Neural cell (in vitro differentiated cells): ENCODE measurements around the gene COA6.

ENCODE experiments used
- EP300 ChIP-seq: fragments of 450-650 bp; conservative IDR thresholded peaks from 2 replicates; pipeline ENCODE4 v1.6.1; 2014; ENCODE audit warnings: antibody characterized with exemption, mild to moderate bottlenecking, moderate library complexity; ENCODE audit not compliant: poor library complexity, severe bottlenecking
- EZH2 ChIP-seq: fragments of 200-600, 300-800 bp; shearing (Covaris generic), sonication (generic); IDR thresholded peaks from 2 replicates; pipeline ENCODE4 v1.6.1; 2014; ENCODE audit warnings: antibody characterized with exemption, low read length, borderline replicate concordance, mild to moderate bottlenecking; ENCODE audit not compliant: insufficient read depth, poor library complexity, severe bottlenecking
- POLR2AphosphoS5 ChIP-seq: IDR thresholded peaks from 2 replicates; pipeline ENCODE4 v1.6.1; 2012
- SMC3 ChIP-seq: fragments of 450-650 bp; conservative IDR thresholded peaks from 2 replicates; pipeline ENCODE4 v1.6.1; 2014; ENCODE audit warnings: antibody characterized with exemption, mild to moderate bottlenecking, moderate library complexity; ENCODE audit not compliant: poor library complexity
- TAF1 ChIP-seq: IDR thresholded peaks from 2 replicates; pipeline ENCODE4 v1.6.1; 2012; ENCODE audit warnings: low read depth
- TF ChIP-seq, protein P1 (sequence below): fragments of 450-650 bp; IDR thresholded peaks from 2 replicates; pipeline ENCODE4 v1.5.1; 2014; ENCODE audit warnings: antibody characterized with exemption, mild to moderate bottlenecking, moderate library complexity; ENCODE audit not compliant: poor library complexity, severe bottlenecking
- TF ChIP-seq, protein P2 (sequence below): IDR thresholded peaks from 2 replicates; pipeline ENCODE4 v1.6.1; 2012; ENCODE audit warnings: borderline replicate concordance

DNA sequence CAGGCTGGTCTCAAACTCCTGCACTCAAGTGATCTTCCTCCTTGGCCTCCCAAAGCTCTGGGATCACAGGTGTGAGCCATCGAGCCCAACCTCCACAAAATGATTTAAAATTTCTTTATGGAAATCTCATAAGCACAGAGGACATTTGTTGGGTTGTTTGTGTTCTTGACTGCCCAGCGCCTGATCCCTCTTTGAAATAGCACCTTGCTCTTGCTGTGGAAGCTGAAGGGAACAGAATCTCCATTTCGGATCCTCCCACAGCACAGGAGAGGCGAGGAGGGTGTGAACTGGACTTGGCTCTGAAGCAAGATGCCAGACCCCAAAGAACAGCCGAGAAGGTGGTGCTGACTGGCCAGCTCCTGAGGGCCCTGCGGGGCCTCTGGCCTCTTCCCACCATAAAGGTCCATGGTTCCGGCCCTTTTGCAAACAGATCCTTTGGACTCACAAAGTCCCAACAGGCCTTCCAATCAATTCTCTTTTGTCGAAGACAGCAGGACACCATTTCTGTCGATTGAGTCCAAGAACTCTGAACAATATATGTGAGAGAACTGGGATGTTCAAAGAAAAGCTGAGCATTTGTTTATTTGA, 45.6 kb upstream of the COA6 start:
- TF ChIP-seq POLR2AphosphoS5 = no peak
- TF ChIP-seq EP300 = no peak
- TF ChIP-seq, protein P1, sequence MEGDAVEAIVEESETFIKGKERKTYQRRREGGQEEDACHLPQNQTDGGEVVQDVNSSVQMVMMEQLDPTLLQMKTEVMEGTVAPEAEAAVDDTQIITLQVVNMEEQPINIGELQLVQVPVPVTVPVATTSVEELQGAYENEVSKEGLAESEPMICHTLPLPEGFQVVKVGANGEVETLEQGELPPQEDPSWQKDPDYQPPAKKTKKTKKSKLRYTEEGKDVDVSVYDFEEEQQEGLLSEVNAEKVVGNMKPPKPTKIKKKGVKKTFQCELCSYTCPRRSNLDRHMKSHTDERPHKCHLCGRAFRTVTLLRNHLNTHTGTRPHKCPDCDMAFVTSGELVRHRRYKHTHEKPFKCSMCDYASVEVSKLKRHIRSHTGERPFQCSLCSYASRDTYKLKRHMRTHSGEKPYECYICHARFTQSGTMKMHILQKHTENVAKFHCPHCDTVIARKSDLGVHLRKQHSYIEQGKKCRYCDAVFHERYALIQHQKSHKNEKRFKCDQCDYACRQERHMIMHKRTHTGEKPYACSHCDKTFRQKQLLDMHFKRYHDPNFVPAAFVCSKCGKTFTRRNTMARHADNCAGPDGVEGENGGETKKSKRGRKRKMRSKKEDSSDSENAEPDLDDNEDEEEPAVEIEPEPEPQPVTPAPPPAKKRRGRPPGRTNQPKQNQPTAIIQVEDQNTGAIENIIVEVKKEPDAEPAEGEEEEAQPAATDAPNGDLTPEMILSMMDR = no peak
- TF ChIP-seq EZH2 = no peak
- TF ChIP-seq, protein P2, sequence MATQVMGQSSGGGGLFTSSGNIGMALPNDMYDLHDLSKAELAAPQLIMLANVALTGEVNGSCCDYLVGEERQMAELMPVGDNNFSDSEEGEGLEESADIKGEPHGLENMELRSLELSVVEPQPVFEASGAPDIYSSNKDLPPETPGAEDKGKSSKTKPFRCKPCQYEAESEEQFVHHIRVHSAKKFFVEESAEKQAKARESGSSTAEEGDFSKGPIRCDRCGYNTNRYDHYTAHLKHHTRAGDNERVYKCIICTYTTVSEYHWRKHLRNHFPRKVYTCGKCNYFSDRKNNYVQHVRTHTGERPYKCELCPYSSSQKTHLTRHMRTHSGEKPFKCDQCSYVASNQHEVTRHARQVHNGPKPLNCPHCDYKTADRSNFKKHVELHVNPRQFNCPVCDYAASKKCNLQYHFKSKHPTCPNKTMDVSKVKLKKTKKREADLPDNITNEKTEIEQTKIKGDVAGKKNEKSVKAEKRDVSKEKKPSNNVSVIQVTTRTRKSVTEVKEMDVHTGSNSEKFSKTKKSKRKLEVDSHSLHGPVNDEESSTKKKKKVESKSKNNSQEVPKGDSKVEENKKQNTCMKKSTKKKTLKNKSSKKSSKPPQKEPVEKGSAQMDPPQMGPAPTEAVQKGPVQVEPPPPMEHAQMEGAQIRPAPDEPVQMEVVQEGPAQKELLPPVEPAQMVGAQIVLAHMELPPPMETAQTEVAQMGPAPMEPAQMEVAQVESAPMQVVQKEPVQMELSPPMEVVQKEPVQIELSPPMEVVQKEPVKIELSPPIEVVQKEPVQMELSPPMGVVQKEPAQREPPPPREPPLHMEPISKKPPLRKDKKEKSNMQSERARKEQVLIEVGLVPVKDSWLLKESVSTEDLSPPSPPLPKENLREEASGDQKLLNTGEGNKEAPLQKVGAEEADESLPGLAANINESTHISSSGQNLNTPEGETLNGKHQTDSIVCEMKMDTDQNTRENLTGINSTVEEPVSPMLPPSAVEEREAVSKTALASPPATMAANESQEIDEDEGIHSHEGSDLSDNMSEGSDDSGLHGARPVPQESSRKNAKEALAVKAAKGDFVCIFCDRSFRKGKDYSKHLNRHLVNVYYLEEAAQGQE = no peak
- TF ChIP-seq TAF1 = no peak
- TF ChIP-seq SMC3 = no peak
